Motor neuron (in vitro differentiated cells): ENCODE measurements around the gene DPM1. TPM values are rescaled to one million over a fixed set of nuclear protein-coding genes. Genes with fewer than 3 reads are reported as not detected.

ENCODE experiments used
- ATAC-seq, 8 experiments: fragments of 200-7000 bp; cut with Tn5 transposase; replicated peaks in 6 of 8; 2 replicates each; pipeline ENCODE4 v1.8.0; 2021; ENCODE audit warnings: mild to moderate bottlenecking in 8 of 8, moderate library complexity in 8 of 8
- H3K27ac ChIP-seq, 2 donors: fragments of 250-450 bp; sonication (Bioruptor Pico); 2 replicates each; pipeline ENCODE4 v1.9.0; 2021; ENCODE audit warnings: antibody characterized with exemption in 2 of 2, mild to moderate bottlenecking in 2 of 2, moderate library complexity in 1 of 2
- H3K4me1 ChIP-seq, 2 donors: fragments of 250-450 bp; sonication (Bioruptor Pico); replicated peaks in 1 of 2; 2 replicates each; pipeline ENCODE4 v1.6.1; 2021; ENCODE audit warnings: antibody characterized with exemption in 2 of 2, mild to moderate bottlenecking in 2 of 2, moderate library complexity in 1 of 2
- H3K4me3 ChIP-seq, 5 donors: fragments of 250-450 bp; sonication (Bioruptor Pico); 2 replicates each; pipeline ENCODE4 v1.9.0; 2021; ENCODE audit warnings: antibody characterized with exemption in 5 of 5, mild to moderate bottlenecking in 5 of 5, moderate library complexity in 4 of 5
- WGBS, 10 experiments: fragments of 450-650 bp; shearing (Covaris generic); methylation state at CpG; one replicate each; pipeline ENCODE4 v1.0.0; 2022; 5-methylcytosine and 5-hydroxymethylcytosine counted together
- in situ Hi-C, 9 experiments: fragments of 400-800 bp; cut with MboI; loops; one replicate each; pipeline ENCODE4 v1.15.0; 2021; ENCODE audit warnings: low sequenced_read_pairs in 9 of 9, low pct_unique_long_range_greater_than_20kb in 2 of 9; ENCODE audit not compliant: unreplicated experiment in 9 of 9
- total RNA-seq, 8 experiments: library from RNA; unstranded; fragments of 300-600 nt; gene quantifications; 2 replicates each; pipeline versions ENCODE4 v1.2.3 to v1.2.4, GENCODE V29; 2022

DPM1 gene
- total RNA-seq, 8 experiments from 2014 or later = 44.3 to 99.6 (median 66.4) TPM

DNA sequence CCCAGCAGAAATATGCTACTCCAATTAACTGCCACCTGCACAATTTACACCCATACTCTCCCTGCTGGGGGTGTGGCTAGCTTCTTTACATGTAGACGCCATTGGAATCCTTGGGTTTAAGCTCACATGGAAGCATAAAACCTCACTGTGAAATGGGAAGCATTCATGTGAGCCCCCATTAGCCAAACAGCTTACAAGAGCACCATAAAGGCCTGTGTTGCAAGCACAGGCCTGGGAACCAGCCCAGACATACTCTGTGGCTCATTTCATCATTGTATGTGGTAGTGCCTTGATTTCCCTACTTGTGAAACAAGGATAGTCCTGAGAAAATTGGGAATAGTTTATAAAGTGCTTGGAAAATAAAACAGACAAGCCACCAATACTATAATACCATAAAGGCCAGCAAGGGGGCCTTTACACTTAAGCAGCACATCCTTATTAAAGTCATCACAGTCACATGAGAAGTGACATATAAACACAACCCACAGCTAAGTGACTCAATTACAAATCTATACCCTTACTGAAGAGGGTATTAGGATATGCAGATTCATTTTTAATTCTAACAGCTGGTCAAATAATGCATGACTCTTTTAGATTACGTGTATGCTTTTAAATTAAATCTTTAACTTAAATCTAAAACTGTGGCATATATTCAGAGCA is 33.9 kb downstream of the DPM1 start:
- no peak for ATAC-seq
- no peak overlapping the region for H3K4me3 ChIP-seq
- WGBS, 10 experiments = 33 to 100% (median 67%) methylated on average over 1 to 2 of the region's 2 CpGs; no CpG with 5 or more reads in 1 of the 10 experiments
- in situ Hi-C loops = no loop called here
- H3K4me1 ChIP-seq = peaks cover 38 to 56% of the 10 kb centered on the region in 2 donors
- H3K27ac ChIP-seq = no peak overlapping the region

GRCh38 chr20:50921803-50922501 is 36.4 kb downstream of the DPM1 start:
- no peak overlapping the region for H3K4me3 ChIP-seq
- ATAC-seq = no peak
- H3K4me1 ChIP-seq = peaks cover 38 to 46% of the 10 kb centered on the region in 2 donors
- in situ Hi-C loops = no loop called here
- H3K27ac ChIP-seq = no peak overlapping the region
- WGBS, 10 experiments = 41 to 98% (median 87%) methylated on average over 1 to 8 of the region's 8 CpGs

DNA sequence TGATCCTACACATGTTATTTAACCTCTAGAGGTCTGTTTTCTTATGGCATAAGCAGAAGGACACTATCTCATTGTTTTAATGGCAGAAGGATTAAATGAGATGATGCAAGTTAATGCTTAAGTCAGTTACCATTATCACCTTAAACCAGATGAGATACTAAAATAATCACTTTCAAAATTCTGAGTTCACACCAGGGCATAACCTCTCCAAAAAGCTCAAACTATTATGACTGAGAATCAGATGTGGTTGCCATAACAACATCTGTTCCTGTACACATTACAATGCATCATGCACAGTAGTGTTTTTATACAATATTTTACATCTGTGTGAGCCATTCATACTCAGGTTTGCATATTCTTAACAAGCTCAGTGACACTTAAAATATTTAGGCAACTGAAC is 37.3 kb downstream of the DPM1 start:
- H3K4me1 ChIP-seq = peaks cover 44 to 46% of the 10 kb centered on the region in 2 donors
- ATAC-seq = peak in 3 of 8 experiments; percentile 71 to 83 (median 81)
- in situ Hi-C loops = no loop called here
- no peak overlapping the region for H3K4me3 ChIP-seq
- no peak overlapping the region for H3K27ac ChIP-seq

- no peak overlapping the region for H3K27ac ChIP-seq
- peaks cover 35 to 40% of the 10 kb centered on the region in 2 donors for H3K4me1 ChIP-seq
- ATAC-seq = no peak
- H3K4me3 ChIP-seq = no peak overlapping the region
- WGBS, 10 experiments = 43 to 100% (median 85%) methylated on average over 1 to 6 of the region's 6 CpGs; no CpG with 5 or more reads in 2 of the 10 experiments
- in situ Hi-C loops = no loop called here
Observed at GRCh38 chr20:50919567-50919966, 38.8 kb downstream of the DPM1 start.

DNA sequence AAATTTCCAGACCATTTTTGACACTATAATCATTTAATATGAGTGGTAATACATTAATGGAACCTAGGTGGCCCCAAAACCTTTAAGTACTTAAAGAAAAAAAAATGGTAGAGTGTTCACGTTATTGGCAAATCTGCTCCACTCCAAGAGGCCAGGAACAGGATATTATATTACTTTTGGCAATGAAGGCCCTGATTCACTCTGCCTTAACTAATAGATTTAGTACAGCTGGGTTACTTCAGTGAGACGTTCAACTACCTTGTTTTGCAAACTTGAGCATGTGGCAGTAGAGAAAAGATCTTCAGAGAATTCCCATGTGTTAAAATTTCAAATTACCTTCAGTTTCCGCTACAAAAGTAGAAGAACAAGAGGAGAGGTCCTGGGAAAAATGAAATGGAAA is 39.9 kb downstream of the DPM1 start:
- WGBS, 10 experiments = 47 to 100% (median 80%) methylated on average over 1 to 3 of the region's 3 CpGs
- Histone ChIP-seq H3K4me3 (no peak overlapping the region), H3K4me1 (peaks cover 35 to 42% of the 10 kb centered on the region in 2 donors), H3K27ac (no peak overlapping the region)
- no peak for ATAC-seq
- in situ Hi-C loops = no loop called here

- Histone ChIP-seq H3K4me3 (no peak overlapping the region), H3K4me1 (peaks cover 27 to 42% of the 10 kb centered on the region in 2 donors), H3K27ac (no peak overlapping the region)
- WGBS, 10 experiments = 13 to 100% (median 89%) methylated on average over 1 to 3 of the region's 3 CpGs; no CpG with 5 or more reads in 2 of the 10 experiments
- in situ Hi-C loops = no loop called here
- ATAC-seq = no peak
Observed at GRCh38 chr20:50916934-50917333, 41.4 kb downstream of the DPM1 start.

DNA sequence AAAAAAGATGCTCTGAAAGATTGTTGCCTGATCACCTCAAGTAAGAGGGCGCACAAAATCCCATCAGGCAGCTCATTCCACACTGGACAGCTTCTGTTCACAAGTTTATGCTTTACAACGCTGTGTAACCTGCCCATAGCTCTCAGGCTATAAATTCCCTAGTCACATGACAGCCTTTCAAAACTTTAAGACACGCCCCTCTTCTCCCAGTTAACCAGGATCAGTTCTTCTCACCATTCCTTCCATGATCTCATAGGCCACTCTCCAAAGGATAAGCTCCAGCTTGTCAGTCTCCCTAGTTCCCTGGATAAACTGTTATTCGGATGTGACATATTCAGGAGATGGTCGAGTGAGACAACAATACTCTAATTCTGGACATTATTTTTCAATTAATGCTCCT is 42.1 kb downstream of the DPM1 start:
- WGBS, 10 experiments = 0 to 90% (median 63%) methylated on average over 1 to 5 of the region's 5 CpGs
- peak in 7 of 8 experiments; percentile 13 to 93 (median 88) for ATAC-seq
- H3K27ac ChIP-seq = no peak overlapping the region
- H3K4me1 ChIP-seq = peaks cover 22 to 40% of the 10 kb centered on the region in 2 donors
- H3K4me3 ChIP-seq = no peak overlapping the region
- in situ Hi-C loops = no loop called here

DNA sequence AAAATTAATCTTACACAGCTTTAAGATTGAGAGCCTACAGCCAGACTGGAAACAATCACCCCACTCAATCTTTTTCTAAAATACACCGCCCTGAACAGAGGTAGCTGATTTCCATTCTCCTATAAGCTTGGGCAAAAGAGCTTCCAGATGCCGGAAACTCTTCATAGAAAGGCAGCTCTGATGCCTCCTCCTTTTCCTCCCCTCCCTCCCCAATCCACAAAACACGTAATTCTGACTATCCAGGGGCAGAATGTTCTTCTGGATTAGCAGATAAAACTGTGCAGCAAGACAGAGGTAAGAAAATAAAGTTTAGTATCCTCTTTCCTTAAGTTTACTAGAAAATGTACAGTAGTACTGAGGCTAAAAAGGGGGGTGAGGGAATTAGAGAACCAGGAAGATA is 42.9 kb downstream of the DPM1 start:
- Histone ChIP-seq H3K4me1 (peaks cover 22 to 37% of the 10 kb centered on the region in 2 donors), H3K4me3 (no peak overlapping the region), H3K27ac (no peak overlapping the region)
- in situ Hi-C loops = no loop called here
- peak in 3 of 8 experiments; percentile 5 to 22 (median 18) for ATAC-seq
- WGBS, 10 experiments = 3 to 100% (median 26%) methylated on average over 1 to 3 of the region's 3 CpGs; no CpG with 5 or more reads in 3 of the 10 experiments

DNA sequence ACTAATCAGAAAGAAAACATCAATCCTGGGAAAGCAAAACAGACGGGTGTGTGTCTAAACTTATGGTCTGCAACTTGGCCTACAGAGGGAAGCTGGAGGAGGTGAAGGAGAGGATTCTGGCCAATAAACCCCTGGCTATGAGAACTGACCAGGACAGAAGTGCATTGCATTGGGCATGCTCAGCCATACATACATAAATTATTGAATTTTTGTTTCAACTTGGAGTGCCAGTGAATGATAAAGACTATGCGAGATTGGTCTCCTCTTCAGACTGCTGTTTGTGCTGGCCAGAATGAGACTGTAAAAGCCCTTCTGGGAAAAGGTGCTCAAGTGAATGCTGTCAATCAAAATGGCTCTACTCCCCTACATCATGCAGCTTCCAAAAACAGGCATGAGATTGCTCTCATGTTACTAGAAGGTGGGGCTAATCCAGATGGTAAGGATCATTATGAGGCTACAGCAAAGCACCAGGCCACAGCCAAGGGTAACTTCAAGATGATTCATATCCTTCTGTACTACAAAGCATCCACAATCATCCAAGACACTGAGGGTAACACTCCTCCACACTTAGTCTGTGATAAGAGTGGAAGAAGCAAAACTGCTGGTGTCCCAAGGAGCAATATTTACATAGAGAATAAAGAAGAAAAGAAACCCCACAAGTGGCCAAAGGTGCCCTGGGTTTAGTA is 44.5 kb downstream of the DPM1 start:
- in situ Hi-C loops = no loop called here
- 17 to 100% (median 82%) methylated on average over 1 to 2 of the region's 2 CpGs; no CpG with 5 or more reads in 2 of the 10 experiments for WGBS, 10 experiments
- Histone ChIP-seq H3K27ac (no peak overlapping the region), H3K4me3 (no peak overlapping the region), H3K4me1 (peaks cover 22 to 37% of the 10 kb centered on the region in 2 donors)
- peak in 3 of 8 experiments; percentile 65 to 72 (median 69) for ATAC-seq

GRCh38 chr20:50911716-50912115 is 46.6 kb downstream of the DPM1 start:
- ATAC-seq = no peak
- in situ Hi-C loops = no loop called here
- Histone ChIP-seq H3K4me3 (no peak overlapping the region), H3K4me1 (peaks cover 14 to 26% of the 10 kb centered on the region in 2 donors), H3K27ac (no peak overlapping the region)
- WGBS, 10 experiments = 30 to 100% (median 82%) methylated on average over 1 of the region's 1 CpG; no CpG with 5 or more reads in 2 of the 10 experiments

DNA sequence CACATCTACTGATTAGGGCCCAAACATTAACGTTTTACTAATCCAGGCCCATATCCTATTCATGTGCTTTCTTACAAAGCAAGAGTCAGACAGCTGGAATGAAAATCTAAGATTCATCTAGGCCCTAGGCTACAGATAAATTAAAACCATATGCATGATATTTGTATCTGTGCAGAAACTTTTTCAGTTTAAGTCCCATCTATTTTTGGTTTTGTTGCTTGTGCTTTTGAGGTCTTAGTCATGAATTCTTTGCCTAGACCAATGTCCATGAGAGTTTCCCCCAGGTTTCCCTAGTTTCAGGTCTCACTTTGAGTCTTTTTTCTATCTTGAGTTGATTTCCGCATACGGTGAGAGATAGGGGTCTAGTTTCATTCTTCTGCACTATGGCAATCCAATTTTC is 47.3 kb downstream of the DPM1 start:
- Histone ChIP-seq H3K27ac (no peak overlapping the region), H3K4me1 (peaks cover 7 to 19% of the 10 kb centered on the region in 2 donors), H3K4me3 (no peak overlapping the region)
- 20 to 100% (median 77%) methylated on average over 2 to 3 of the region's 3 CpGs; no CpG with 5 or more reads in 1 of the 10 experiments for WGBS, 10 experiments
- in situ Hi-C loops = no loop called here
- ATAC-seq = peak in 3 of 8 experiments; percentile 49 to 65 (median 58)

DNA sequence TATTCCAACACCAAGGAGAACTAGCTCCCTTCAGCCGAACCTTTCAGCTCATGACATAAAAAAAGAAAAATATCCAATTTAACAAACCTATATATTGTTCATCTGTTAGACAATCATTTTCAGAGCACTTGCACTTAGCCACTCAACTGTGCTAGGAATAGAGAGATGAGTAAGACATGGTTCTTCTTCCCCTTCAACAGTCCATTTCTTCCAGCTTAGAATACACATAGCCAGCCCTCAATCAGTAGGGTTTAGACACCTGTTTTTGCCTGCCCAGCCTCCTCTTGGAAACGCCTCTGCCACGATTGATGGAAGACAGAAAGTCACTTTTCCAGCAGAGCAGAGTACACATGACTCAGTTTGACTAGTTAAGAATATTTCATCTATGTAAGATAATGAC is 48.9 kb downstream of the DPM1 start:
- H3K27ac ChIP-seq = no peak overlapping the region
- in situ Hi-C loops = no loop called here
- H3K4me3 ChIP-seq = no peak overlapping the region
- 85 to 100% (median 96%) methylated on average over 1 to 3 of the region's 3 CpGs; no CpG with 5 or more reads in 2 of the 10 experiments for WGBS, 10 experiments
- H3K4me1 ChIP-seq = peaks cover 6 to 9% of the 10 kb centered on the region in 2 donors
- no peak for ATAC-seq

DNA sequence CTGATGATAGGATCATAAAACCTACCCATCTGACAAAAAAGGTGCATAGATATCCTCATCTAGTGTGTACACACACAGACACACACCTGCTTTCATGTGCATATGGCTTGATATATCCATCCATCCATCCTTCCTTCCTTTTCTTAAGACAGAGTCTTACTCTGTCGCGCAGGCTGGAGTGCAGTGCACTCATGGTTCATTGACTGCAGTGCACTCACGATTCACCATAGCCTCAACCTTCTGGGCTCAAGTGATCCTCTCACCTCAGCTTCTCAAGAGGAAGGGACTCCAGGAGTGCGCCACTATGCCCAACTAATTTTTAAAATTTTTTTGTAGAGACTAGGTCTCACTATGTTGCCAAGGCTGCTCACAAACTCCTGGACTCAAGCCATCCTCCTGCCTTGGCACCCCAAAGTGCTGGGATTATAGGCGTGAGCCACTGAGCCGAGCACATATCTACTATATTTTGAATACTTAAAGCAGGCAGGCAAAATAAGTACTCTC is 54.2 kb downstream of the DPM1 start:
- H3K4me1 ChIP-seq = peaks cover 0 to 6% of the 10 kb centered on the region in 2 donors
- H3K27ac ChIP-seq = no peak overlapping the region
- H3K4me3 ChIP-seq = no peak overlapping the region
- WGBS, 10 experiments = 79 to 100% (median 96%) methylated on average over 1 to 6 of the region's 6 CpGs; no CpG with 5 or more reads in 4 of the 10 experiments
- in situ Hi-C loops = no loop called here
- ATAC-seq = no peak
